ENCODE results near the gene JUND. TPM values are rescaled to one million over a fixed set of nuclear protein-coding genes. Genes with fewer than 3 reads are reported as not detected.

Gene JUND
- 83.3 TPM for total RNA-seq

GRCh38 chr19:18281082-18282020 lies at the start of gene JUND:
JUND (minus strand) TSS chr19:18281622; CDS start chr19:18281484, 138 bp downstream.

GRCh38 chr19:18322759-18323460 lies 41.5 kb upstream of the JUND start, which contains the start of gene LSM4:
LSM4 (minus strand) TSS chr19:18323076; CDS start chr19:18323020, 56 bp downstream.

DNA sequence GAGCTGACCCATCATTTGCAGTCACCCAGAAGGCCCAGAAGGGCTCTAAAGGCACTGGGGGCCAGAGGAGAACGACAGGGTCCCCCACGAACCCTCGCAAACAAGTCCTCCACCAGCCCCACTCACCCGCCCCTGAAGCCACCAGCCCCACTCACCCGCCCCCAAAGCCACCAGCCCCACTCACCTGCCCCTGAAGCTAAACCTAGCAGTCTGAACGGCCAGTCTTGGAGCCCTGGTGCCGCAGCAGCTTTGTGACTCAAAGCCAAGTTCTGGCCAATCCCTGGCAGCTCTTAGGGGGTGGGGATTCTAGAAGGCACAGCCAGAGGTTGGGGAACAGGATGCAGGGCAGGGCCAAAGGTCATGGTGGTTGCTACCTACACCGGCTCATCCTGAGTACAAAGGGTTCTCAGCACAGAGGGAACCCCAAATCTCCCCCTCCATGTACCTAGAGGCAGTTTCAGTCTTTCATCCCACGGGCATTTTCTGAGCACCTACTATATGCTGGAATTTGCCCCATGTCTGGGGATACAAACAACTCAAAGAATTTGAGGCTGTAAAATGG lies 7.1 kb downstream of the JUND start, which contains the start of gene IQCN:
Gene IQCN (minus strand): TSS at position 234 of the 562 bp plus-strand sequence. CDS start 4,974 bp downstream, outside the sequence.

Small RNA genes lying within 50 kb of the gene (small RNA-seq; reads per million reads assigned to genes)
- gene MIR3188 (not detected), gene RPL39P38 (not detected)

Other genes starting within 250 kb of the JUND start
- gene IL12RB1, start 194.7 kb downstream of the JUND start, total RNA-seq: 0.69 TPM
- gene MAST3, start 183.8 kb downstream of the JUND start, total RNA-seq: 12.7 TPM
- gene PIK3R2, start 128.5 kb downstream of the JUND start, total RNA-seq: 34.1 TPM
- gene IFI30, start 107.8 kb downstream of the JUND start, total RNA-seq: 1.4 TPM
- 5.3 TPM for gene MPV17L2, start 88.4 kb downstream of the JUND start, total RNA-seq
- gene RAB3A, start 77.6 kb downstream of the JUND start, total RNA-seq: 72.0 TPM
- gene PDE4C, start 55.2 kb downstream of the JUND start, total RNA-seq: 3.9 TPM
- 0.92 TPM for gene IQCN, start 7.2 kb downstream of the JUND start, total RNA-seq
- gene LSM4, start 41.5 kb upstream of the JUND start, total RNA-seq: 79.8 TPM
- 16.1 TPM for gene PGPEP1, start 59.0 kb upstream of the JUND start, total RNA-seq
- 0.46 TPM for gene GDF15, start 104.5 kb upstream of the JUND start, total RNA-seq
- 1.2 TPM for gene LRRC25, start 116.0 kb upstream of the JUND start, total RNA-seq
- 51.9 TPM for gene SSBP4, start 137.8 kb upstream of the JUND start, total RNA-seq
- 75.4 TPM for gene ISYNA1, start 156.5 kb upstream of the JUND start, total RNA-seq
- gene ELL, start 240.4 kb upstream of the JUND start, total RNA-seq: 9.2 TPM